MM.1S (cell line): ENCODE results near the gene MAP3K5.

Source experiments
- DNase-seq: peaks from one replicate; pipeline ENCODE4 v3.0.0-alpha.2; 2015
- H2AFZ ChIP-seq: fragments of 300-600 bp; sonication (generic); 2 replicates; pipeline ENCODE4 v1.6.0; 2016; ENCODE audit warnings: antibody characterized with exemption, low read length
- H3F3A ChIP-seq: fragments of 300-600 bp; sonication (generic); 2 replicates; pipeline ENCODE4 v1.6.1; 2016; ENCODE audit warnings: mild to moderate bottlenecking, antibody characterized with exemption, low read length, moderate library complexity, mixed read lengths; ENCODE audit not compliant: insufficient read depth
- H3K27ac ChIP-seq: fragments of 300-600 bp; sonication (generic); 2 replicates; pipeline ENCODE4 v1.5.1; 2016; ENCODE audit warnings: mild to moderate bottlenecking, low read length
- H3K27me3 ChIP-seq: fragments of 300-600 bp; sonication (generic); replicated peaks from 2 replicates; pipeline ENCODE4 v1.6.0; 2016; ENCODE audit warnings: low read length; ENCODE audit not compliant: insufficient read depth
- H3K36me3 ChIP-seq: fragments of 300-600 bp; sonication (generic); replicated peaks from 2 replicates; pipeline ENCODE4 v1.6.1; 2016; ENCODE audit warnings: mild to moderate bottlenecking, low read length, mixed read lengths; ENCODE audit not compliant: insufficient read depth
- H3K4me1 ChIP-seq: fragments of 300-600 bp; sonication (generic); 2 replicates; pipeline ENCODE4 v1.6.1; 2016; ENCODE audit warnings: low read length, mixed read lengths
- H3K4me2 ChIP-seq: fragments of 300-600 bp; sonication (generic); 2 replicates; pipeline ENCODE4 v1.6.0; 2016; ENCODE audit warnings: low read depth, low read length
- H3K4me3 ChIP-seq: fragments of 300-600 bp; sonication (generic); 2 replicates; pipeline ENCODE4 v1.5.1; 2016; ENCODE audit warnings: low read length, mixed read lengths
- H3K79me2 ChIP-seq: fragments of 300-600 bp; sonication (generic); 2 replicates; pipeline ENCODE4 v1.6.1; 2016; ENCODE audit warnings: mixed run types, low read length, mixed read lengths
- H3K9ac ChIP-seq: fragments of 300-600 bp; sonication (generic); 2 replicates; pipeline ENCODE4 v1.6.1; 2016; ENCODE audit warnings: low read length, mixed read lengths
- H3K9me2 ChIP-seq: fragments of 300-600 bp; sonication (generic); replicated peaks from 2 replicates; pipeline ENCODE4 v1.6.1; 2016; ENCODE audit warnings: mild to moderate bottlenecking, low read length, mixed read lengths; ENCODE audit not compliant: insufficient read depth
- H3K9me3 ChIP-seq: fragments of 300-600 bp; sonication (generic); replicated peaks from 2 replicates; pipeline ENCODE4 v1.6.1; 2016; ENCODE audit warnings: mild to moderate bottlenecking, low read length, mixed read lengths; ENCODE audit not compliant: insufficient read depth
- H4K20me1 ChIP-seq: fragments of 300-600 bp; sonication (generic); 2 replicates; pipeline ENCODE4 v1.6.1; 2016; ENCODE audit warnings: mild to moderate bottlenecking, low read length, moderate library complexity, mixed read lengths; ENCODE audit not compliant: insufficient read depth
- EZH2 ChIP-seq: fragments of 300-600 bp; sonication (generic); optimal IDR thresholded peaks from 2 replicates; pipeline ENCODE3; 2017; ENCODE audit warnings: low read depth, mild to moderate bottlenecking, antibody characterized with exemption, low read length, mixed read lengths
- EZH2phosphoT487 ChIP-seq: fragments of 300-600 bp; sonication (generic); IDR thresholded peaks from 2 replicates; pipeline ENCODE4 v1.6.1; 2018; ENCODE audit warnings: antibody characterized with exemption, low read length
- TF ChIP-seq, protein P1 (sequence below): fragments of 300-600 bp; sonication (generic); IDR thresholded peaks from 2 replicates; pipeline ENCODE4 v1.5.1; 2016; ENCODE audit warnings: antibody characterized with exemption, low read length, mixed read lengths

The MAP3K5 gene

DNA sequence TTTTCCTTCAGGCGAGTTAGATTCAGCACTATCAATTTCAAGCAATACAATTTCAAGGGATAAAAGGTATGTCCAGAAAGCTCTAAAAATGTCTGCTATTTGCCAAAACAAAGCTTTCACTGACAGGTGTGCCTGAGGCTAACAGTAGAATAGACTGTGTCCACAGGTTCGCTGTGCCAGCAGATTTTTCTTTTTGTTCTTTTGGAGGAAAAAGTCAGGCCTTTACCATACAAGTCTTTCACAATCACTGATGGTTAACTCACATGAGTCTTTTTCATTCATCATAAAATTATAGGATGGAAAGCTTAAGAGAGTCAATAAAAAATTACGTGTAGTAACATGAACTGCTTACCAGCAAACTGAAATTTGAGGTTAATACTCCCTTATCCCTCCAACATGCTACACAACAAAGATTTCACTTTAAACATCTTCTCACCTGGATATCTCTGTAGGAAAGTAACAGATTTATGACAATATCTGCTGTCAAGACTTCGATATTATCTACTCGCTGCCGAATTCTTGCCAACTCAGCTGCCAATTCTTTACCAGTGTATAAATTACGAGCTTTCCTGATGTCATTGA is 95.4 kb downstream of the MAP3K5 start:
- Histone ChIP-seq H3K4me3 (no peak overlapping the region), H3K9ac (no peak overlapping the region)
- peak; percentile 68 for DNase-seq

DNA sequence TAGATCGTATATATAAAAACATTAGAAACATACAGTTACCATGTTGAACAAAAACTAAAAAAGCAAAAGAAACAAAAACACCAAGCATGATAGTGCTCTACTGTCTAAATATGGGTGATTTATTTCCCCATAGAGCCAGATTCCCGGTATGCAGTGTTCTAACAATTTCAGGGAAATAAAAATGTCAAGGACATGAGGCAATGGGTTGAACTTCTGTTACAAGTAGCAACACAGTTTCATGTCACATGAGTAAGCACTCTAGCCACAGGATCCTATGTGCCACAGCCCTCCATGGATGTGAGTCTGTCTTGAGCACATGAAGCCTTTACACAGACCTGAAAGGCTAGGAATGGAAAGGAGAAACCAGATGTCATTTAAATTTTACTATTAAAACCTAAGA is 96.0 kb downstream of the MAP3K5 start:
- Histone ChIP-seq H3K27ac (no peak overlapping the region), H3F3A (peaks cover 13% of the 10 kb centered on the region; the same call in 1 of the 2 replicates), H3K27me3 (no peaks in the 10 kb centered on the region), H3K4me1 (peaks cover 17% of the 10 kb centered on the region), H3K36me3 (no peaks in the 10 kb centered on the region), H3K4me2 (peak overlapping the region; percentile 52), H3K79me2 (no peaks in the 10 kb centered on the region), H3K9me3 (no peaks in the 10 kb centered on the region), H3K9ac (no peak overlapping the region), H4K20me1 (no peaks in the 10 kb centered on the region), H3K4me3 (no peak overlapping the region), H2AFZ (no peak overlapping the region), H3K9me2 (no peaks in the 10 kb centered on the region)
- TF ChIP-seq EZH2 (no peak), EZH2phosphoT487 (no peak)
- TF ChIP-seq, protein P1, sequence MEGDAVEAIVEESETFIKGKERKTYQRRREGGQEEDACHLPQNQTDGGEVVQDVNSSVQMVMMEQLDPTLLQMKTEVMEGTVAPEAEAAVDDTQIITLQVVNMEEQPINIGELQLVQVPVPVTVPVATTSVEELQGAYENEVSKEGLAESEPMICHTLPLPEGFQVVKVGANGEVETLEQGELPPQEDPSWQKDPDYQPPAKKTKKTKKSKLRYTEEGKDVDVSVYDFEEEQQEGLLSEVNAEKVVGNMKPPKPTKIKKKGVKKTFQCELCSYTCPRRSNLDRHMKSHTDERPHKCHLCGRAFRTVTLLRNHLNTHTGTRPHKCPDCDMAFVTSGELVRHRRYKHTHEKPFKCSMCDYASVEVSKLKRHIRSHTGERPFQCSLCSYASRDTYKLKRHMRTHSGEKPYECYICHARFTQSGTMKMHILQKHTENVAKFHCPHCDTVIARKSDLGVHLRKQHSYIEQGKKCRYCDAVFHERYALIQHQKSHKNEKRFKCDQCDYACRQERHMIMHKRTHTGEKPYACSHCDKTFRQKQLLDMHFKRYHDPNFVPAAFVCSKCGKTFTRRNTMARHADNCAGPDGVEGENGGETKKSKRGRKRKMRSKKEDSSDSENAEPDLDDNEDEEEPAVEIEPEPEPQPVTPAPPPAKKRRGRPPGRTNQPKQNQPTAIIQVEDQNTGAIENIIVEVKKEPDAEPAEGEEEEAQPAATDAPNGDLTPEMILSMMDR, result no peak
- no peak for DNase-seq

More for the DNA sequence above, 95.4 kb downstream of the MAP3K5 start:
- H3K4me2 ChIP-seq, result peak overlapping the region; percentile 52
- peaks cover 13% of the 10 kb centered on the region; the same call in 1 of the 2 replicates for H3F3A ChIP-seq
- H3K4me1 ChIP-seq, result peaks cover 17% of the 10 kb centered on the region
- H3K79me2 ChIP-seq, result no peaks in the 10 kb centered on the region
- TF ChIP-seq EZH2, result no peak
- no peak for TF ChIP-seq EZH2phosphoT487
- TF ChIP-seq, protein P1, result no peak
- H3K9me2 ChIP-seq, result no peaks in the 10 kb centered on the region
- H3K36me3 ChIP-seq, result no peaks in the 10 kb centered on the region
- H4K20me1 ChIP-seq, result no peaks in the 10 kb centered on the region
- no peak overlapping the region; the same call in 1 of the 2 replicates for H3K27ac ChIP-seq
- no peaks in the 10 kb centered on the region for H3K9me3 ChIP-seq
- no peaks in the 10 kb centered on the region for H3K27me3 ChIP-seq
- no peak overlapping the region for H2AFZ ChIP-seq

DNA sequence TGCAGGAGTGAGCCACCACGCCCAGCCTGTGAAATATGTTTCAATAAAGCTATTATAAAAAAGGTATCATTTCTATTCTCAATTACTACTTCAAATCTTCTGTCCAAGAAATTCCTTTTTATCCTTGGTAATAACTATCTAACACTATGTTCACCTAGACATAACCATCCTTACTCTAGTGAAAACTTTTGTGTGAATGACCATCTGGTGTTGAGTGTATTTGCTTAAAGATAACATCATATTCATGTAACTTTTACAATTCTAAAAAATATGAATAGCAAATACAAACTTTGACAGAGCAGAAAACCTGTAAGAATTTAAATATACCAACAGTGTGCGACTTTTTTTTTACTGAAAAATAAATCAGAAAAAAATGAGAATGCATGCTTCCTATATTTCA is 96.9 kb downstream of the MAP3K5 start:
- Histone ChIP-seq H3K4me3 (no peak overlapping the region), H3K9ac (no peak overlapping the region), H3K4me1 (peaks cover 17% of the 10 kb centered on the region), H3K9me3 (no peaks in the 10 kb centered on the region), H3F3A (peaks cover 13% of the 10 kb centered on the region; the same call in 1 of the 2 replicates), H3K9me2 (no peaks in the 10 kb centered on the region), H3K27ac (no peak overlapping the region), H3K4me2 (no peak overlapping the region), H3K79me2 (no peaks in the 10 kb centered on the region), H3K27me3 (no peaks in the 10 kb centered on the region), H4K20me1 (no peaks in the 10 kb centered on the region), H2AFZ (no peak overlapping the region), H3K36me3 (no peaks in the 10 kb centered on the region)
- DNase-seq, result no peak
- TF ChIP-seq EZH2 (no peak), EZH2phosphoT487 (no peak)
- TF ChIP-seq, protein P1, result no peak
